A549 (cell line): ENCODE results near the gene PDP2.

Experiments
- BHLHE40 ChIP-seq: IDR thresholded peaks from 2 replicates; pipeline ENCODE4 v1.6.1; 2012; ENCODE audit warnings: low read depth, low read length, inconsistent platforms
- HDAC2 ChIP-seq: fragments of 200-600 bp; sonication (generic); IDR thresholded peaks from 2 replicates; pipeline ENCODE4 v1.6.1; 2016
- MAFK ChIP-seq: fragments of 450-650 bp; IDR thresholded peaks from 2 replicates; pipeline ENCODE4 v1.6.1; 2014; ENCODE audit not compliant: partially characterized antibody
- RARB ChIP-seq: fragments of 250-450 bp; sonication (Bioruptor Pico); IDR thresholded peaks from 2 replicates; pipeline ENCODE4 v1.8.0; 2021; ENCODE audit warnings: mild to moderate bottlenecking, moderate library complexity
- ZFP36 ChIP-seq: fragments of 450-650 bp; IDR thresholded peaks from 2 replicates; pipeline ENCODE4 v1.6.1; 2014; ENCODE audit warnings: borderline replicate concordance; ENCODE audit not compliant: partially characterized antibody
- TF ChIP-seq, protein P1 (sequence below): fragments of >200 bp; sonication (Bioruptor Twin); formaldehyde crosslinking; IDR thresholded peaks from 3 replicates; pipeline ENCODE4 v1.5.1; 2016

DNA sequence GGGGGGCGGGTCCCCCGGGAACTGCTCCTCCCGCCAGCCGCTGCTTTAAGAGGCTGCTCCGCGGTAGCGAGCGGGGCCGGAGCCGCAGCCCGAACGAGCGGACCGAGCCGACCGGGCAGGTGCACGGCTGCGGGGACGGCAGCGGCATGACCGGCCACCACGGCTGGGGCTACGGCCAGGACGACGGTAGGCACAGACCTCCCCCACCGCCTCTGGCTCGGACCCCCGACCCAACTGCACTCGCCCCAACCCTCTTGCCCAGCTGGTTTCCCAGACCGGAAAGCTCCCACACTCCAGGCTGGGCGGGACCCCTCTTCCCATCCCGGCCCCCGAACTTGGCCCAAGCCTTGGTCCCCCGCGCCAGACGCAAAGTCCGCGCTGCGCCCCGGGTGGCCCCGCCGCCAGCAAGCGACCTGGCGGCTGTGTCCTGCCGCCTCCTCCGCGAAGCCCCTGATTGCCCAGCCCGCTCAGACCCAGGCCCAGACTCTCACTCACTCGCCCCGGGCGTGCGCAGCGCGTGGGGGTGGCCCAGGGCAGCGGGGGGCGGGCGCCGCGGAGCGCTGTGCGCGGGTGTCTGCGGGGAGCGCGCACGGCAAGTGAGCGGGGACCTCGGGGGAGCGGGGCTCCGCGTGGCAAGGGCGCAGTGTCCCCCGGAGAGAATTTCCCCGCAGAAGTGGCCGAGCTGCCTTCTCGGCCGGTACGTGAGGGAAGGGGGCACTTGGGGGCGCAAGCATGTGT, 35.8 kb upstream of the PDP2 start, which contains the start of gene CA7:
- TF ChIP-seq, protein P1, sequence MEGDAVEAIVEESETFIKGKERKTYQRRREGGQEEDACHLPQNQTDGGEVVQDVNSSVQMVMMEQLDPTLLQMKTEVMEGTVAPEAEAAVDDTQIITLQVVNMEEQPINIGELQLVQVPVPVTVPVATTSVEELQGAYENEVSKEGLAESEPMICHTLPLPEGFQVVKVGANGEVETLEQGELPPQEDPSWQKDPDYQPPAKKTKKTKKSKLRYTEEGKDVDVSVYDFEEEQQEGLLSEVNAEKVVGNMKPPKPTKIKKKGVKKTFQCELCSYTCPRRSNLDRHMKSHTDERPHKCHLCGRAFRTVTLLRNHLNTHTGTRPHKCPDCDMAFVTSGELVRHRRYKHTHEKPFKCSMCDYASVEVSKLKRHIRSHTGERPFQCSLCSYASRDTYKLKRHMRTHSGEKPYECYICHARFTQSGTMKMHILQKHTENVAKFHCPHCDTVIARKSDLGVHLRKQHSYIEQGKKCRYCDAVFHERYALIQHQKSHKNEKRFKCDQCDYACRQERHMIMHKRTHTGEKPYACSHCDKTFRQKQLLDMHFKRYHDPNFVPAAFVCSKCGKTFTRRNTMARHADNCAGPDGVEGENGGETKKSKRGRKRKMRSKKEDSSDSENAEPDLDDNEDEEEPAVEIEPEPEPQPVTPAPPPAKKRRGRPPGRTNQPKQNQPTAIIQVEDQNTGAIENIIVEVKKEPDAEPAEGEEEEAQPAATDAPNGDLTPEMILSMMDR = no peak
- no peak for TF ChIP-seq MAFK
- TF ChIP-seq RARB = no peak
- TF ChIP-seq HDAC2 = no peak
- TF ChIP-seq ZFP36 = no peak
- TF ChIP-seq BHLHE40 = no peak
